ENCODE measurements around the gene FCHO1.

DNA sequence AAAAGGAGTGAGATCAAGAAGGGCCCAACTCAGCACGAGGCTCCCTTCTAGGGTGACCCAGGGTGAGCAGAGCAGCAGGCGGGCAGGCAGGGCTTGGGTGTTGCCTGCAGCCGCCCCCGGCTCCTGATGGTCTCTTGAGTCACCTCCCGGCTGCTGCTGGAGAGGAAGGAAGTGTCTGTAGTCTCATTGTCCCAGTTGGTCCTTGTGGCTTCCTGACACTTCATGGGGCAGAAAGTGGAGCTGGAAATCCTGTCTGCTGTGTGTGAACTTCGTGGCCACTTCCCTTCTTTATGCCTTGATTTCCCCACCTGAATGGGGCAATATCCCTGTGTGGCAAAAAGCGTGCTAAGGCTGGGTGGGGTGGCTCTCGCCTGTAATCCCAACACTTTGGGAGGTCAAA, 29.5 kb upstream of the FCHO1 start:
- TF ChIP-seq, protein P1, sequence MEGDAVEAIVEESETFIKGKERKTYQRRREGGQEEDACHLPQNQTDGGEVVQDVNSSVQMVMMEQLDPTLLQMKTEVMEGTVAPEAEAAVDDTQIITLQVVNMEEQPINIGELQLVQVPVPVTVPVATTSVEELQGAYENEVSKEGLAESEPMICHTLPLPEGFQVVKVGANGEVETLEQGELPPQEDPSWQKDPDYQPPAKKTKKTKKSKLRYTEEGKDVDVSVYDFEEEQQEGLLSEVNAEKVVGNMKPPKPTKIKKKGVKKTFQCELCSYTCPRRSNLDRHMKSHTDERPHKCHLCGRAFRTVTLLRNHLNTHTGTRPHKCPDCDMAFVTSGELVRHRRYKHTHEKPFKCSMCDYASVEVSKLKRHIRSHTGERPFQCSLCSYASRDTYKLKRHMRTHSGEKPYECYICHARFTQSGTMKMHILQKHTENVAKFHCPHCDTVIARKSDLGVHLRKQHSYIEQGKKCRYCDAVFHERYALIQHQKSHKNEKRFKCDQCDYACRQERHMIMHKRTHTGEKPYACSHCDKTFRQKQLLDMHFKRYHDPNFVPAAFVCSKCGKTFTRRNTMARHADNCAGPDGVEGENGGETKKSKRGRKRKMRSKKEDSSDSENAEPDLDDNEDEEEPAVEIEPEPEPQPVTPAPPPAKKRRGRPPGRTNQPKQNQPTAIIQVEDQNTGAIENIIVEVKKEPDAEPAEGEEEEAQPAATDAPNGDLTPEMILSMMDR (IDR thresholded peaks at IDR 0.05) = no peak
- TF ChIP-seq POLR2AphosphoS5 (IDR thresholded peaks at IDR 0.05; ENCODE audit: low read depth, low read length) = no peak
- no peak for TF ChIP-seq SIN3A (IDR thresholded peaks at IDR 0.05; ENCODE audit: borderline replicate concordance, insufficient read depth, low read depth, low read length)

Measured in Panc1 (cell line).